Measurements from ENCODE around the gene ELOB. TPM values are rescaled to one million over a fixed set of nuclear protein-coding genes. Genes with fewer than 3 reads are reported as not detected.

The ELOB gene
- total and polyA plus RNA-seq, 10 of the 15 experiments (the other 5 are each of a cell fraction or from before 2014, with no cell fraction given) = 86.9 to 823 (median 263) TPM

DNA sequence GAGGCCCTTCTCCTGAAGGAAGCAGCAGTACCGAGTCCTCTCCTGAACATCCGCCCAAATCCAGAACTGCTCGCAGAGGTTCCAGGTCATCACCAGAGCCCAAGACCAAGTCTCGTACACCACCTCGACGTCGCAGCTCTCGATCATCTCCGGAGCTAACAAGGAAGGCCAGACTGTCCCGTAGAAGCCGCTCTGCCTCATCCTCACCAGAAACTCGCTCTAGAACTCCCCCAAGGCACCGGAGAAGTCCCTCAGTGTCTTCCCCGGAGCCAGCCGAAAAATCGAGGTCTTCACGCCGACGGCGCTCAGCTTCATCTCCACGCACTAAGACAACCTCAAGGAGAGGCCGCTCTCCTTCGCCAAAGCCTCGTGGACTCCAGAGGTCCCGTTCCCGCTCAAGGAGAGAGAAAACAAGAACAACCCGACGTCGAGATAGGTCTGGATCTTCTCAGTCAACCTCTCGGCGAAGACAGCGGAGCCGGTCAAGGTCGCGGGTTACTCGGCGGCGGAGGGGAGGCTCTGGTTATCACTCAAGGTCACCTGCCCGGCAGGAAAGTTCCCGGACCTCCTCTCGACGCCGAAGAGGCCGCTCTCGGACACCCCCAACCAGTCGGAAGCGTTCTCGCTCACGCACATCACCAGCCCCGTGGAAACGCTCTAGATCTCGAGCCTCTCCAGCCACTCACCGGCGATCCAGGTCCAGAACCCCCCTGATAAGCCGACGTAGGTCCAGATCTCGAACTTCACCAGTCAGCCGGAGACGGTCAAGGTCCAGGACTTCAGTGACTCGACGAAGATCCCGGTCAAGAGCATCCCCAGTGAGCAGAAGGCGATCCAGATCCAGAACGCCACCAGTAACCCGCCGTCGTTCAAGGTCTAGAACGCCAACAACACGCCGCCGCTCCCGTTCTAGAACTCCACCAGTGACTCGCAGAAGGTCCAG lies 11.3 kb downstream of the ELOB start (continued):
- TF ChIP-seq YY1 (IDR thresholded peaks at IDR 0.05; ENCODE audit: low read depth, low read length) (no peak), POLR2AphosphoS2 (IDR thresholded peaks at IDR 0.05; ENCODE audit: low read depth, low read length) (peak; percentile 37; the same call in 1 of the 2 replicates), POLR2AphosphoS5 (IDR thresholded peaks at IDR 0.05; ENCODE audit: low read length) (peak; percentile 44), NFIC (IDR thresholded peaks at IDR 0.05; ENCODE audit: low read depth, low read length) (no peak), RAD21 (IDR thresholded peaks at IDR 0.05; ENCODE audit: insufficient read depth, low read depth, low read length) (no peak)

- no peak for ATAC-seq
- POLR2A ChIA-PET = interaction anchor here (0.6 kb wide), 1 partner anchor 314 kb away, joined by 5 read pairs; no protein-coding TSS in a partner anchor
- CTCF ChIA-PET = no interaction called here
Observed at GRCh38 chr16:2764718-2765117, 12.4 kb downstream of the ELOB start.

More at GRCh38 chr16:2764718-2765117, 12.4 kb downstream of the ELOB start:
- Histone ChIP-seq H3K4me2 (ENCODE audit: control insufficient read depth, insufficient read depth) (no peak overlapping the region), H3K4me3 (no peak overlapping the region), H3K9ac (ENCODE audit: control insufficient read depth, insufficient read depth, low read length) (no peak overlapping the region), H3K9me3 (replicated peaks; ENCODE audit: control insufficient read depth, insufficient read depth, low read length) (peaks cover 2% of the 10 kb centered on the region; the same call in 1 of the 3 replicates), H4K20me1 (ENCODE audit: control insufficient read depth, insufficient read depth) (peaks cover 2% of the 10 kb centered on the region), H3K27ac (ENCODE audit: control insufficient read depth, insufficient read depth) (no peak overlapping the region), H3K4me1 (ENCODE audit: control insufficient read depth, insufficient read depth, low read length) (no peaks in the 10 kb centered on the region), H2AFZ (ENCODE audit: control insufficient read depth, low read depth, low read length) (no peak overlapping the region), H3K27me3 (replicated peaks in 1 of 2; ENCODE audit: control insufficient read depth in 2 of 2, insufficient read depth in 2 of 2, low read length in 1 of 2) (no peaks in the 10 kb centered on the region), H3K36me3 (ENCODE audit: control insufficient read depth in 2 of 2, insufficient read depth in 2 of 2, low read length in 1 of 2) (peaks cover 77 to 84% of the 10 kb centered on the region in 2 experiments), H3K79me2 (ENCODE audit: control insufficient read depth, insufficient read depth, low read length) (peaks cover 23% of the 10 kb centered on the region)
- BruUV-seq (replicated peaks) = no TSS peak
- ChIA-PET RAD21 (ENCODE audit: unreplicated experiment) (no interaction called here), SMC1A (ENCODE audit: uncharacterized antibody, unreplicated experiment) (no interaction called here)
- intact Hi-C loops (cut with micrococcal nuclease; ENCODE audit: unreplicated experiment) = no loop called here
- no peak for DNase-seq (ENCODE audit: low read depth, low spot score)
- no peak for FAIRE-seq
- in situ Hi-C loops (cut with MboI) = no loop called here
- 94% methylated on average over 9 of the region's 9 CpGs for WGBS (ENCODE audit: insufficient coverage, insufficient replicate concordance, low lambda C conversion rate, missing lambda C conversion rate)
- TF ChIP-seq POLR2AphosphoS5 (IDR thresholded peaks at IDR 0.05; ENCODE audit: low read length) (peak; percentile 11; the same call in 1 of the 2 replicates), MYC (IDR thresholded peaks at IDR 0.05; ENCODE audit: insufficient read depth, insufficient read length, insufficient replicate concordance, low read length, severe bottlenecking) (no peak)
